ENCODE data around the gene PMPCB.

The PMPCB gene

DNA sequence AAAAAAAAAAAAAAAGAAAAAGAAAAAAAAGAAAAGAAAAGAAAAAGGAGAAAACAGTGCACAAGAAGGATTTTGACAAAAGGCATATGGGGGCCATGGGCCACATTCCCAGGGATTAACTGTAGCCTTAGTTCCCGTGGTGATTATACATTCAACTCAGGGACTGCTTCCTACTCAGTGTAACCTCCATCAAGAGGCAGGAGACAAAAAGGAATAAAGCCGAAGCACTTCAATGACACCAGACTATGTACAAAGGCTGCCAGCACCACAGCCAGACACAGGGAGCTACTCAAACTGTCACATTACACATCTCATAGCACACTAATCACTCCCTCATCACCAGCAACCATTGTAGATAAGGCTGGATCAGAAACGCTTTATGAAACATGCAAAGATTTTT lies 5.1 kb upstream of the PMPCB start:
- no peak overlapping the region for H3K9ac ChIP-seq
- no peak overlapping the region for H3K4me3 ChIP-seq
- no peaks in the 10 kb centered on the region for H3K9me3 ChIP-seq (replicated peaks in 1 of 11)
- H3K27me3 ChIP-seq: no peaks in the 10 kb centered on the region
- TF ChIP-seq Cebpa-rat (IDR thresholded peaks at IDR 0.05): no peak
- H3K4me2 ChIP-seq: no peak overlapping the region
- no peak overlapping the region for H3K27ac ChIP-seq
- H3K36me3 ChIP-seq: no peaks in the 10 kb centered on the region
- no peaks in the 10 kb centered on the region for H4K20me1 ChIP-seq
- no peaks in the 10 kb centered on the region for H3K4me1 ChIP-seq

DNA sequence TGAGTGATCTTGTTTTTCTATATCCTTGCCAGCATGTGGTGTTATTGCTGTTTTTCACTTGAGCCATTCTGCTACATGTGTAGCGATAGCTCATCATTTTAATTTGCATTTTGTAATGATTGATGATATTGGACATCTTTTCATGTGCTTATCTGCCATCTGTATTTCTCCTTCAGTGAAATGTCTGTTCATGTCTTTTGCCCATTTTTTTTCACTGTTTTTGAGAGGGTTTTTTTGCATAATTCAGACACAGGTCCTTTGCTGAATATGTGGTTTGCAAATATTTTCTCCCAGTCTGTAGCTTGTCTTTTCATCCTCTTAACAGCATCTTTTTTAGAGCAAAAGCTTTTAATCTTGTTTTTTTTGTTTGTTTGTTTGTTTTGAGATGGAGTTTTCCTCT lies 3.7 kb upstream of the PMPCB start:
- Histone ChIP-seq H3K9ac (no peak overlapping the region), H4K20me1 (peaks cover 0 to 12% (median 2%) of the 10 kb centered on the region in 11 experiments; a peak in 8 of 22 replicates), H3K27me3 (no peaks in the 10 kb centered on the region), H3K4me1 (peaks cover 5 to 7% (median 5%) of the 10 kb centered on the region in 10 experiments), H3K4me2 (no peak overlapping the region), H3K4me3 (no peak overlapping the region), H3K36me3 (peaks cover 0 to 2% (median 0%) of the 10 kb centered on the region in 11 experiments; a peak in 2 of 22 replicates), H3K9me3 (replicated peaks in 1 of 11) (no peaks in the 10 kb centered on the region), H3K27ac (no peak overlapping the region)
- no peak for TF ChIP-seq Cebpa-rat (IDR thresholded peaks at IDR 0.05)

DNA sequence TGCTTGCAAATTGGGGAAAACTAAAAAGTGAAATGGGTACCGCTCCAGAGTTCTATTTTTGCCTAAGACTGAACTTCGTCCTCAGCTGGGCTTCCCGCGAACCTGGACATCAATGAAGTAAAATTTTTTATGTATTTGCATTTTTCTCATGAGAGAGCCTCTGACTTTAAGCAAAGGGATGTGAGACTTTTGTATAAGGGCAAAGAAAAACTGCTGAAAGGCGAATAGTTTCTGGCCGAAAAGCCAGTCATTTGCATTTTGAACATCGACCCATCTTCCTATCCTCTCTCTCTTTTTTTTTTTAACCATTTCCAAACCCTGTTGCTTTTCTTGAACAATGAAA lies 573 bp downstream of the PMPCB start:
- Histone ChIP-seq H4K20me1 (peaks cover 0 to 50% (median 16%) of the 10 kb centered on the region in 11 experiments; a peak in 12 of 22 replicates), H3K36me3 (peaks cover 37 to 45% (median 41%) of the 10 kb centered on the region in 11 experiments), H3K27me3 (no peaks in the 10 kb centered on the region), H3K4me1 (peaks cover 13 to 36% (median 23%) of the 10 kb centered on the region in 10 experiments), H3K9me3 (replicated peaks in 1 of 11) (no peaks in the 10 kb centered on the region), H3K4me2 (peak overlapping the region; percentile 79 to 97 (median 87)), H3K4me3 (peak overlapping the region; percentile 78 to 97 (median 86)), H3K27ac (peak overlapping the region; percentile 80 to 93 (median 89)), H3K9ac (peak overlapping the region; percentile 85 to 96 (median 91))
- TF ChIP-seq Cebpa-rat (IDR thresholded peaks at IDR 0.05): no peak

DNA sequence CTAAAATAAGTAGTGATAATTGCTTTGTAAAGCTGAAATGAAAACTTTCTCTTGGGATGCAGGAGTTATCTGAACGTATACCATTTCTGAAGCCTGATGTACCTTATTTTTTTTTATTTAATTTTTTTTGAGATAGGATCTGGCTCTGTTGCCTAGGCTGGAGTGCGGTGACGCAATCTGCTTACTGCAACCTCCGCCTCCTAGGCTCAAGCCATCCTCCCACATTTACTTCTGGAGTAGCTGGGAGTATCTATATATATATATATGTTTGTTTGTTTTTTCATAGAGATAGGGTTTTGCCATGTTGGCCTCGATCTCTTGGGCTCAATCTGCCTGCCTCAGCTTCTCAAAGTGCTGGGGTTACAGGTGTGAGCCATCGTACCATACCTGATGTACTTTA lies 2.4 kb downstream of the PMPCB start:
- Histone ChIP-seq H3K4me3 (no peak overlapping the region), H3K27ac (no peak overlapping the region), H3K4me1 (peaks cover 13 to 36% (median 23%) of the 10 kb centered on the region in 10 experiments), H3K27me3 (no peaks in the 10 kb centered on the region), H3K9me3 (replicated peaks in 1 of 11) (no peaks in the 10 kb centered on the region), H3K36me3 (peaks cover 54 to 63% (median 59%) of the 10 kb centered on the region in 11 experiments), H3K9ac (peak overlapping the region in 2 of 11 experiments; percentile 89 to 91; a peak in 1 of 22 replicates), H3K4me2 (peak overlapping the region in 3 of 11 experiments; percentile 83 to 97 (median 85); a peak in 6 of 22 replicates), H4K20me1 (peaks cover 4 to 64% (median 25%) of the 10 kb centered on the region in 11 experiments; a peak in 16 of 22 replicates)
- peak in 3 of 11 experiments; percentile 18 to 57 (median 23); a peak in 1 of 22 replicates for TF ChIP-seq Cebpa-rat (IDR thresholded peaks at IDR 0.05)

DNA sequence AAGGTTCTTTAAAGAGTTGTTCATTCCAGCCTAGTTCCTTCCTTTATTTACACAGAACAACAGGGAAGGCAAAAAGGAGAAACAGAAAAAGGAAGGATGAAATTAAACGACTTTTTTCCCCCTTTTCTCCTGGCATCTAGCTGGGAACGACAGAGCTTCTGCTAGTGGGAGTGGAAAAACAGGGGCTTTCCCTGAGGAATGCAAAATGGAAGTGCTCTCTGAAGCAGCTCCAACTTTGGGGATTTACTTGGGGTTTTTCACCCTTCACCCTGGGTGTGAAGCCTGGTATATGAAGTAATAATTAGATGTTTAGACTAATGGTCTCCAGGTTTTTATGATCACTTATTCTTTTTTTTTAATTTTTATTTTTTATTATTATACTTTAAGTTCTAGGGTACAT lies 4.2 kb downstream of the PMPCB start:
- H3K9me3 ChIP-seq (replicated peaks in 1 of 11): no peaks in the 10 kb centered on the region

DNA sequence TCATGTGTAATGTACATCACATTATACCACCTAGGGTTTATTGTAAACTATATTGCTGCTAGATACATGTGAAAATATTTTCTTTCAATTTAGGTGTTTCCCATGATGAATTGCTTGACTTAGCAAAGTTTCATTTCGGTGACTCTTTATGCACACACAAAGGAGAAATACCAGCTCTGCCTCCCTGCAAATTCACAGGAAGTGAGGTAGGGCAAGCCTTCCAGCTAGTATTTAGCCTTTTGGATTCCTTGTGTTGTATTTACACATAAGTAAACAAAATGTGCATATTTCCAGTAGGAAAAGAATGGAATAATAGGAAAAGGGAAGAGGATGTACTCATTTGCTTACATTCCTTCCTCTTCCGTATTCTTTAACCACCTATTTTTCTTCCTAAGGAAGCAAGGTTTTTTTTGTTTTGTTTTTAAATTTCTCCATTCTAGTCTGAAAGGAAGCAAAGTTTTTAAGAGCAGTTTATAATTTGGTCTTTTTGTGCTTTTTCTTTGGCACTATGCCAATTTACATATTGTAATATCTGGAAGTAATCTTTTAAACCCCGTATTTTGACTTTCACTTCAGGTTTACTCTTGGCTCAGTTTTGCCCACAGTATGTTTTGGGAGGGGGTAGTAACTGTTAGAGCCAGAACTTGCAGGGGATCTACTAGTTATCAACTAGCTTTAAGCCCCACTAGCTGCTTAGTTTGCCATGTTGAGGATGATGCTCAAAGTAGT lies 10.4 kb downstream of the PMPCB start:
- H3K27me3 ChIP-seq: no peaks in the 10 kb centered on the region
- H3K4me3 ChIP-seq: no peak overlapping the region
- no peak overlapping the region for H3K4me2 ChIP-seq
- no peak overlapping the region for H3K9ac ChIP-seq
- H3K9me3 ChIP-seq (replicated peaks in 1 of 11): no peaks in the 10 kb centered on the region
- peaks cover 7 to 82% (median 57%) of the 10 kb centered on the region in 11 experiments; a peak in 20 of 22 replicates for H4K20me1 ChIP-seq
- H3K4me1 ChIP-seq: peaks cover 0 to 11% (median 0%) of the 10 kb centered on the region in 10 experiments; a peak in 2 of 20 replicates
- H3K36me3 ChIP-seq: peaks cover 97 to 100% (median 100%) of the 10 kb centered on the region in 11 experiments
- no peak overlapping the region for H3K27ac ChIP-seq
- TF ChIP-seq Cebpa-rat (IDR thresholded peaks at IDR 0.05): no peak

More for the DNA sequence above, 4.2 kb downstream of the PMPCB start:
- no peak for TF ChIP-seq Cebpa-rat (IDR thresholded peaks at IDR 0.05)
- Histone ChIP-seq H3K9ac (peak overlapping the region in 2 of 11 experiments; percentile 31 to 48; a peak in 2 of 22 replicates), H3K27ac (no peak overlapping the region), H3K4me2 (peak overlapping the region in 3 of 11 experiments; percentile 11 to 60 (median 56); a peak in 3 of 22 replicates), H3K4me3 (no peak overlapping the region), H3K27me3 (no peaks in the 10 kb centered on the region), H3K36me3 (peaks cover 72 to 81% (median 77%) of the 10 kb centered on the region in 11 experiments), H4K20me1 (peaks cover 4 to 78% (median 36%) of the 10 kb centered on the region in 11 experiments; a peak in 16 of 22 replicates), H3K4me1 (peaks cover 13 to 36% (median 23%) of the 10 kb centered on the region in 10 experiments)

DNA sequence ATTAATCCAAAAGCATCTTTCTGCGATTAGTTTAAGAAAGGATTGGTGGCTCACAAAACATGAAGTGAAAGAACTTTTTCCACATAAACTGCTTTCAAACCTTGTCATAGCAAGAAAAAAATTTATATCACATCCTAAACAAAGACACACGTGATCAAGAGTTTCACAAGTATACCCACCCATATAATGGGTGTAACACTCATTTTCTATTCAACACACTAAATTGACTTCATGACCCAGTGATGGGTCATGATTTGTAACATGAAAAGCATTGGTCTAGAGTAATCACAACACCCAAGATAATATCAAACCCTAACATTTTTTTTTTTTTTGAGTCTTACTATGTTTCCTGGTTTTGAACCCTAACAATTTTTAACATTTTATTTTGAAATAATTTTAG lies 17.6 kb downstream of the PMPCB start:
- peaks cover 0 to 6% (median 0%) of the 10 kb centered on the region in 10 experiments; a peak in 1 of 20 replicates for H3K4me1 ChIP-seq
- H3K9me3 ChIP-seq (replicated peaks in 1 of 11): no peaks in the 10 kb centered on the region
- H4K20me1 ChIP-seq: peaks cover 9 to 80% (median 53%) of the 10 kb centered on the region in 11 experiments; a peak in 19 of 22 replicates
- H3K36me3 ChIP-seq: peaks cover 100% of the 10 kb centered on the region in 11 experiments
- no peak overlapping the region for H3K9ac ChIP-seq
- H3K27ac ChIP-seq: no peak overlapping the region
- H3K4me2 ChIP-seq: no peak overlapping the region
- no peak overlapping the region for H3K4me3 ChIP-seq
- no peak for TF ChIP-seq Cebpa-rat (IDR thresholded peaks at IDR 0.05)
- no peaks in the 10 kb centered on the region for H3K27me3 ChIP-seq

DNA sequence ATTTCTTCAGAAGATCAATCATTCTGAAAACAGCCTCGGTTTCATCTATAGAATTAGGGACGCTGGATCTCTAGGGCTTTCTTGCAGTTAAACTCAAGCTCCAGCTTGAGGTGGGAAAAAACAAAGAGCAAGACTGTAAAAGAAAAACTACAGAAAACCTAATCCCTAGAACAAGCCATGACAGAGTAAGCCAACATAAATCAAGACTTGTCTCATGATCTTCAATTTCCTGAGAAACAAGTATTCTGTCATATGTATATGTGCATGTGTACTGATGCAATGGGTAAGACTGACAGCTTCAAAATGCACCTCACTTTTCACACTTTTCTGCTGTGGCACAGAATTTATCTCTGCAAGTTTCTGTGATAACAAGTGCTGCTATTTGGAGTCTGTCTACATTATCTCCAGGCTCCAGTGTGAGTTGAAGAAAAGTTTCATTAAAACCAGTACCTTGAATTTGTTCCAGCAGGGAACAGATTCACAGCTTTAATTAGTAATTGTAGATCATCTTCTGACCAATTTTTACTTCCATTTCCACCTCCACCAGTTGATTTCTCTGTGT lies 19.2 kb downstream of the PMPCB start:
- no peak overlapping the region for H3K4me3 ChIP-seq
- H3K27ac ChIP-seq: no peak overlapping the region
- no peak for TF ChIP-seq Cebpa-rat (IDR thresholded peaks at IDR 0.05)
- no peak overlapping the region; a peak in 1 of 22 replicates for H3K9ac ChIP-seq
- no peak overlapping the region for H3K4me2 ChIP-seq
- peaks cover 9 to 74% (median 45%) of the 10 kb centered on the region in 11 experiments; a peak in 19 of 22 replicates for H4K20me1 ChIP-seq
- no peaks in the 10 kb centered on the region for H3K9me3 ChIP-seq (replicated peaks in 1 of 11)
- H3K27me3 ChIP-seq: no peaks in the 10 kb centered on the region
- H3K4me1 ChIP-seq: peaks cover 0 to 6% (median 0%) of the 10 kb centered on the region in 10 experiments; a peak in 1 of 20 replicates
- peaks cover 100% of the 10 kb centered on the region in 11 experiments for H3K36me3 ChIP-seq

DNA sequence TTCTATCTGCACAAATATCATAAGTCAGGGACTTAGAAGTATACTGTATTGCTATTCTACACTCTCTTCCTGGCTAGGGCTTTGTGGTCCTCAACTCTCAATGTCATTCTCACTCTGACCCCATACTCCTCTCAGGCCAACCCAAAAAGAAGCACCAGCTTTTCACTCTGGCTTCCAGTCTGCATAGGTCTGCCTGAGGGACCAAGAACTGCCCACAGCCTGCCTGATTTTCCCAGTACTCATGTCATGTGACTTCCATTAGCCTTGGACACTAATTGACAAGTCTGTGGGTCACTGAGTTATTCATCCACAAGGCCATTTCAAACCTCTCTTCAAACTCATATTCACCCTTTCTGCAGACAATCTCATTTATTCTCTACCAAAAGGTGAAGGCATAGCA lies 19.8 kb downstream of the PMPCB start:
- H3K4me2 ChIP-seq: no peak overlapping the region
- H3K4me1 ChIP-seq: peaks cover 0 to 6% (median 0%) of the 10 kb centered on the region in 10 experiments; a peak in 1 of 20 replicates
- no peak for TF ChIP-seq Cebpa-rat (IDR thresholded peaks at IDR 0.05)
- peaks cover 100% of the 10 kb centered on the region in 11 experiments for H3K36me3 ChIP-seq
- no peak overlapping the region for H3K9ac ChIP-seq
- H4K20me1 ChIP-seq: peaks cover 9 to 69% (median 42%) of the 10 kb centered on the region in 11 experiments; a peak in 17 of 22 replicates
- H3K9me3 ChIP-seq (replicated peaks in 1 of 11): no peaks in the 10 kb centered on the region
- H3K4me3 ChIP-seq: no peak overlapping the region
- H3K27ac ChIP-seq: no peak overlapping the region
- no peaks in the 10 kb centered on the region for H3K27me3 ChIP-seq
